MM.1S (cell line): ENCODE measurements around the gene LPCAT1.
"Not testable (repeated sequence)": the region's sequence is repeated elsewhere in the genome, so short reads cannot be mapped to it uniquely, and the experiment has no call there.

Source experiments
- EZH2phosphoT487 ChIP-seq: fragments of 300-600 bp; sonication (generic); IDR thresholded peaks from 2 replicates; pipeline ENCODE4 v1.6.1; 2018; ENCODE audit warnings: antibody characterized with exemption, low read length
- TF ChIP-seq, protein P1 (sequence below): fragments of 300-600 bp; sonication (generic); IDR thresholded peaks from 2 replicates; pipeline ENCODE4 v1.5.1; 2016; ENCODE audit warnings: antibody characterized with exemption, low read length, mixed read lengths

- TF ChIP-seq, protein P1, sequence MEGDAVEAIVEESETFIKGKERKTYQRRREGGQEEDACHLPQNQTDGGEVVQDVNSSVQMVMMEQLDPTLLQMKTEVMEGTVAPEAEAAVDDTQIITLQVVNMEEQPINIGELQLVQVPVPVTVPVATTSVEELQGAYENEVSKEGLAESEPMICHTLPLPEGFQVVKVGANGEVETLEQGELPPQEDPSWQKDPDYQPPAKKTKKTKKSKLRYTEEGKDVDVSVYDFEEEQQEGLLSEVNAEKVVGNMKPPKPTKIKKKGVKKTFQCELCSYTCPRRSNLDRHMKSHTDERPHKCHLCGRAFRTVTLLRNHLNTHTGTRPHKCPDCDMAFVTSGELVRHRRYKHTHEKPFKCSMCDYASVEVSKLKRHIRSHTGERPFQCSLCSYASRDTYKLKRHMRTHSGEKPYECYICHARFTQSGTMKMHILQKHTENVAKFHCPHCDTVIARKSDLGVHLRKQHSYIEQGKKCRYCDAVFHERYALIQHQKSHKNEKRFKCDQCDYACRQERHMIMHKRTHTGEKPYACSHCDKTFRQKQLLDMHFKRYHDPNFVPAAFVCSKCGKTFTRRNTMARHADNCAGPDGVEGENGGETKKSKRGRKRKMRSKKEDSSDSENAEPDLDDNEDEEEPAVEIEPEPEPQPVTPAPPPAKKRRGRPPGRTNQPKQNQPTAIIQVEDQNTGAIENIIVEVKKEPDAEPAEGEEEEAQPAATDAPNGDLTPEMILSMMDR = not testable (repeated sequence)
- not testable (repeated sequence) for TF ChIP-seq EZH2phosphoT487
Observed at GRCh38 chr5:1567527-1568200, 43.9 kb upstream of the LPCAT1 start.
